ENCODE data around the gene CELF4. TPM values are rescaled to one million over a fixed set of nuclear protein-coding genes. Genes with fewer than 3 reads are reported as not detected.
"Not testable (repeated sequence)": the region's sequence is repeated elsewhere in the genome, so short reads cannot be mapped to it uniquely, and the experiment has no call there.

Gene CELF4
- total RNA-seq, 1 experiment from 2014 or later = not detected

DNA sequence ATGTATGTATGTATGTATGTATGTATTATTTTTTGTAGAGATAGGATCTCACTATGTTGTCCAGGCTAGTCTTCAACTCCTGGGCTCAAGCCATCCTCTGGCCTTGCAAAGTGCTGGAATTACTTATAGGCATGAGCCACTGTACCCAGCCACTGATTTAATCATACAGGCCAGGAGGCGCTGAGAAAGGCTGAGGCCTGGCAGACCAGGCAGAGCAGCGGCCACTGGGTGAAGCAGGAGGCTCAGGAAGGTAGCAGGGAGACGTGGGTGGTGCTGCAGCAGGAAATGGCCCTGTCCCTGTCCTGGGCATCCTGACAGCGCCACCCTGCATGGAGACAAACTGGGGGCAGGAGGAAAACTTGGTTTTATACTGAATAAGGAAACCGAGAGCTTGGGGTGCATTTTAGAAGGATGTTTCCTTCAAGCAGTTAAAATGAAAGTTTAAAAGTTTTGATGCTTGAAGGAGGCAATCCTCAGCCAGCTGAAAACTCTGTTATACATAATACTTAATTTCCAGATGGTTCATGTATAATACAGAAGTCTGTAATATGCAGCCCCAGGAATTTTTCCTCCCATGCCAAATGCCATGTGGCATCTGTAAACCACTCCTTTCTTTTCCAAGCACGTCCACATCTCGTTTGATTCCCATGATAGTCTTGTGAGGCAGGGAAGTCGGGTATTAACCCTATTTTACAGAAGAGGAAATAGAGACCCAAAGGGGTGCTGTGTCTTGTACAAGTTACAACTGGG, 182.4 kb downstream of the CELF4 start:
- no peaks in the 10 kb centered on the region for H3K4me1 ChIP-seq
- DNase-seq = no peak
- no peaks in the 10 kb centered on the region for H3K9me3 ChIP-seq (replicated peaks)
- H3K27ac ChIP-seq = no peak overlapping the region
- no peak overlapping the region for H3K4me3 ChIP-seq
- no peaks in the 10 kb centered on the region for H3K27me3 ChIP-seq
- H3K36me3 ChIP-seq = no peaks in the 10 kb centered on the region

GRCh38 chr18:37381554-37381953, 184.0 kb downstream of the CELF4 start:
- no peak overlapping the region for H3K27ac ChIP-seq
- no peaks in the 10 kb centered on the region for H3K9me3 ChIP-seq (replicated peaks)
- H3K4me3 ChIP-seq = no peak overlapping the region
- no peak for DNase-seq
- no peaks in the 10 kb centered on the region for H3K27me3 ChIP-seq
- no peaks in the 10 kb centered on the region for H3K4me1 ChIP-seq
- H3K36me3 ChIP-seq = no peaks in the 10 kb centered on the region

- no peak overlapping the region for H3K4me3 ChIP-seq
- H3K27me3 ChIP-seq = no peaks in the 10 kb centered on the region
- no peak for DNase-seq
- no peaks in the 10 kb centered on the region for H3K4me1 ChIP-seq
- no peak overlapping the region for H3K27ac ChIP-seq
- no peaks in the 10 kb centered on the region for H3K9me3 ChIP-seq (replicated peaks)
- H3K36me3 ChIP-seq = no peaks in the 10 kb centered on the region
Observed at GRCh38 chr18:37380546-37381110, 185.0 kb downstream of the CELF4 start.

- H3K4me1 ChIP-seq = no peaks in the 10 kb centered on the region
- H3K9me3 ChIP-seq (replicated peaks) = no peaks in the 10 kb centered on the region
- H3K4me3 ChIP-seq = no peak overlapping the region
- no peaks in the 10 kb centered on the region for H3K27me3 ChIP-seq
- DNase-seq = no peak
- no peaks in the 10 kb centered on the region for H3K36me3 ChIP-seq
- no peak overlapping the region for H3K27ac ChIP-seq
Observed at GRCh38 chr18:37378336-37379010, 187.1 kb downstream of the CELF4 start.

DNA sequence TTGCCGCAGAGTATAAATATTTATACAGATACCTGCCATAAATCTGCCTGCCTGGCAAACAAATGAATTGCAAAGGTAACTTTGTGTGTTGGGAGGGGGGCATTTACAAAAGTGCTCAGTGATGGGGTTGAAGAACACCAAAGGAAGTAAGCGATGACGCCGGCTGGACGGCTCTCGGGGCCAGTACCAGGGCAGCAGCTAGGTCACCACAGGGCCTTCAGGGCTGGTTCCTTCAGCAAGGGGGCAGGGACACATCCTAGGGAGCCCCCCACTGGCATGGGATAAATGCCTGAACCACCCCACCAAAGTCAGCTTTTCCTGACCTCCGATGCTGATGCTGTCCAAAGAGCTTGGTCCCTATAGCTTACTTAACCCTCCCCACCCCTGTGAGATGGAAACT, 190.4 kb downstream of the CELF4 start:
- H3K36me3 ChIP-seq = no peaks in the 10 kb centered on the region
- no peaks in the 10 kb centered on the region for H3K27me3 ChIP-seq
- no peak overlapping the region for H3K4me3 ChIP-seq
- no peak for DNase-seq
- H3K27ac ChIP-seq = no peak overlapping the region
- H3K4me1 ChIP-seq = no peaks in the 10 kb centered on the region
- no peaks in the 10 kb centered on the region for H3K9me3 ChIP-seq (replicated peaks)

DNA sequence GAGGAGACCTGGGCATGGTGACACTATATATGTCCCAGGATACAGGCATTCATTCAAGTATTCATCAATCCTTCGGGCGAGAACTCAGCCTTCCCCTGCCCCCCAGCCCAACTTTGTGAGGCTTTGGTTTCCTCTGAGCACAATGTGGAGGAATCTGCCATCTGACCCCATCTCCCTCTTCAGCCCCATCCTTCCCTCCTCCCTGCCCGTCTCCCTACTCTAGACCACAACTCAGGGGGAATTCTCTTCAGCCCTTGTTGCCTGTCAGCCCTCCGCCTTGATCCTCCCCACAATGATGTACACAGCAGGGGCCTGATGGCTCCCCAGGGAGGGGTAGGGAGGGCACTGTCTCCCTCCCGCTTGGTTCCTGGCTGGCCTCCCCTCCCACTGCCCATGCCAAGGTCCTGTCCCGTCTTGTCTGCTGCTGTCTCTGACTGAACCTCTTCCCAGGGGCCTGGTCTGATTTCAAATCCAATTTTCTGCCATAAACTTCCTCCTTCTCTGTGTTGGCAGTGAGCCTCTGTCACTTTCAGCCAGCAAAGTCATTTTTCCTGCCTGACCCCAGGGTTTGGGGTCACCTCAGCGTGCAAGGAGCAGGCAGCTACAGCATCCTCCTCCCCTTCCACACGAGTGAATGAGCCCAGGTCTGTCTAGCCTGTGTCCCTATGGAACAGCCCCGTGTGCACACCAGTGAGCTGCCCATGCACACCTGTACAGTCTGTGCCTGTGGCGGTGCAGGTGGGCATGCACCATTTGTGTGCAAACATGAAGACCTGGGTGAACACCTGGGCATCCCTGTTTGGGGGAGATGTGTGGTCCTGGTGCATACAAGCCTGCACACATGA, 197.3 kb downstream of the CELF4 start:
- no peak for DNase-seq
- H3K9me3 ChIP-seq (replicated peaks) = no peaks in the 10 kb centered on the region
- H3K36me3 ChIP-seq = no peaks in the 10 kb centered on the region
- no peak overlapping the region for H3K4me3 ChIP-seq
- no peaks in the 10 kb centered on the region for H3K27me3 ChIP-seq
- H3K4me1 ChIP-seq = no peaks in the 10 kb centered on the region
- H3K27ac ChIP-seq = no peak overlapping the region

GRCh38 chr18:37364237-37364636, 201.4 kb downstream of the CELF4 start:
- DNase-seq = no peak
- no peak overlapping the region for H3K4me3 ChIP-seq
- no peaks in the 10 kb centered on the region for H3K36me3 ChIP-seq
- H3K4me1 ChIP-seq = no peaks in the 10 kb centered on the region
- no peaks in the 10 kb centered on the region for H3K27me3 ChIP-seq
- H3K9me3 ChIP-seq (replicated peaks) = no peaks in the 10 kb centered on the region
- no peak overlapping the region for H3K27ac ChIP-seq

DNA sequence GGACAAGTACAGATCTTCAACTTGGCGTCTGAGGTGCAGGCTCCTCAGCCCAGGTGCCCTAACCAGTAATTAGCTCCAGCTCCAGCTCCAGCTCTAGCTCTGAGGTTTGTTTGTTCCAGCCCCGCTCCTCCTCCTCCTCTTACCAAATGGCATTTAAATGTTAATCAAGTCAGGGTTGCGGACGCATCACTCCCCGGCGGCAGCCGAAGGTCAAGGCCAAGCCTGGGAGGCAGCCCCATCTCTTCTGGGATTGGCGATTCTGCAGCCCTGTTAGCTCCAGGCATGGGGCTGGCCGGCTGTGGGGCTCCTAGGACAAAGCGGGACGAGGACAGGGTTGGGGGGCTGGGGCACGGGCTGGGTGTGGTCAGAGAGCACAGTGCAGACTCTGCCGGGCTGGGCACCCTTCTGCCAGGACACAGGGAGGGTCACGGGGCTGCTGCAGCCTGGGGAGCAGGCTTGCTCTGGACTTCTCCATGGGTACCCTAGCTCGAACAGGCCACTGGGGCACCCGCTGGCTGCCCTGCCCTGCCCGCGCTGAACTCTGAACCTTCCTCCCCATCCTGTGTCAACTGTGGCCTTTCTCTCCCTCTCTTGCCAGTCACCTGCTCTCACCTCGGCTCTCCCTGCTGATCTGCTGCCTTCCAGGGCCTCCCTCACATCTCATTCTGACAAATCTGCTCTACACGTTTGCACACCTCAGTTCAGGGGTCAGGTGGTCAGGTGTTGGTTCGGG, 203.3 kb downstream of the CELF4 start:
- Histone ChIP-seq H3K27ac (no peak overlapping the region), H3K4me1 (no peaks in the 10 kb centered on the region), H3K9me3 (replicated peaks) (no peaks in the 10 kb centered on the region), H3K36me3 (no peaks in the 10 kb centered on the region), H3K4me3 (no peak overlapping the region), H3K27me3 (no peaks in the 10 kb centered on the region)
- DNase-seq = no peak

DNA sequence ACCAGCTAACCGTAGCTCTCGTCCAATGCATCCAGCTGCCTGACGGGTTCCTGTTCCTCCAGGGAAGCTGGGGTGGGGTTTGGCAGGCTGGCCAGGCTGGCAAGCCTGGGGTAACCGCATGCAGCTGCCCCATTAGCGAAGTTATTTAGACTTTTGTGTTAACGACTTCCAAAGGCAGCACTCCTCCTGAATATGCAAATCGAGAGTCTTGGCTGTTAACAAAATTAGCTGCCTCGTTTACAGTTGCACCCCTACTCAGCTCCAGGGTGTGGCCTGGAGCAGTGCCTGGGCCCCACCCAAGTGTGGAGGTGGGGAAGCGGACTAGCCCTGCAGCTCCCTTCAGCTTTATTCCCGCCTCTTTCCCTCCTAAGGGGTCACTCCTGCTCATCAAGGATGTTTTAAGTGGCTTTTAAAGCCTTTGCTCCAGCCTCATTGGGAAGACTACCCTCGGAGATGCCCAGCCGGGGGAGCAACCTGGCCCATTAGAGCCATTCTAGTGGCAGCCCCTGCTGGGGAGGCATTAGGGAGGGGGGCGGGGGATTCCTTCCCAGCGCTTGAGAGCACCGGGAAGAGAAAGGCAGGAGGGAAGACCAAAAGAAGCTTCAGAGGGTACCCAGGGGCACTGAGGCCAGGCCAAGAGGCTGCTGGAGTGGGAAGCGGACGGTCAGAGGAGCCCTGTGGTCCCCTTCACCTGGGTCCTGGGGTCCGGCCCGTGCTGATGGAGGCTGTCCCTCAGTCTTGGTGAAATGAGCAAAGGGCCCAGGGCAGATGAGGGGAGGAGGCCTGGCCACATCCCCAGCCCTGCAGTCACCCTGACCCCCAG, 204.1 kb downstream of the CELF4 start:
- H3K9me3 ChIP-seq (replicated peaks) = no peaks in the 10 kb centered on the region
- no peak overlapping the region for H3K27ac ChIP-seq
- no peaks in the 10 kb centered on the region for H3K27me3 ChIP-seq
- H3K4me3 ChIP-seq = no peak overlapping the region
- DNase-seq = no peak
- no peaks in the 10 kb centered on the region for H3K4me1 ChIP-seq
- no peaks in the 10 kb centered on the region for H3K36me3 ChIP-seq

- not testable (repeated sequence) for H3K9me3 ChIP-seq (replicated peaks); H3K4me1 ChIP-seq; H3K27me3 ChIP-seq; H3K4me3 ChIP-seq; H3K36me3 ChIP-seq; H3K27ac ChIP-seq; DNase-seq
Observed at GRCh38 chr18:37358061-37358460, 207.5 kb downstream of the CELF4 start.

- H3K9me3 ChIP-seq (replicated peaks) = no peaks in the 10 kb centered on the region
- H3K36me3 ChIP-seq = no peaks in the 10 kb centered on the region
- no peaks in the 10 kb centered on the region for H3K4me1 ChIP-seq
- no peak overlapping the region for H3K4me3 ChIP-seq
- H3K27me3 ChIP-seq = no peaks in the 10 kb centered on the region
- no peak overlapping the region for H3K27ac ChIP-seq
- DNase-seq = no peak
Observed at GRCh38 chr18:37355772-37356171, 209.8 kb downstream of the CELF4 start.

GRCh38 chr18:37351110-37351509, 214.5 kb downstream of the CELF4 start:
- Histone ChIP-seq H3K9me3 (replicated peaks) (no peaks in the 10 kb centered on the region), H3K4me1 (no peaks in the 10 kb centered on the region), H3K36me3 (no peaks in the 10 kb centered on the region), H3K4me3 (no peak overlapping the region), H3K27me3 (no peaks in the 10 kb centered on the region), H3K27ac (no peak overlapping the region)
- DNase-seq = no peak

- H3K27ac ChIP-seq = no peak overlapping the region
- no peaks in the 10 kb centered on the region for H3K9me3 ChIP-seq (replicated peaks)
- no peaks in the 10 kb centered on the region for H3K27me3 ChIP-seq
- H3K36me3 ChIP-seq = no peaks in the 10 kb centered on the region
- H3K4me1 ChIP-seq = no peaks in the 10 kb centered on the region
- no peak overlapping the region for H3K4me3 ChIP-seq
- no peak for DNase-seq
Observed at GRCh38 chr18:37348729-37349128, 216.9 kb downstream of the CELF4 start.

- Histone ChIP-seq H3K4me1 (no peaks in the 10 kb centered on the region), H3K27ac (no peak overlapping the region), H3K36me3 (no peaks in the 10 kb centered on the region), H3K4me3 (no peak overlapping the region), H3K27me3 (no peaks in the 10 kb centered on the region), H3K9me3 (replicated peaks) (no peaks in the 10 kb centered on the region)
- no peak for DNase-seq
Observed at GRCh38 chr18:37346048-37346447, 219.6 kb downstream of the CELF4 start.

Data from SJCRH30 (cell line).